Measurements from ENCODE around the gene SLC26A4. TPM values are rescaled to one million over a fixed set of nuclear protein-coding genes. Genes with fewer than 3 reads are reported as not detected.

The SLC26A4 gene
- total and polyA plus RNA-seq, 9 of the 15 experiments (the other 6 are each of a cell fraction or from before 2014, with no cell fraction given): 0.09 to 1.2 (median 0.33) TPM

- intact Hi-C loops (cut with micrococcal nuclease) (no loop called here), in situ Hi-C loops (cut with MboI) (no loop called here)
- POLR2A ChIA-PET: interaction anchor here (0.6 to 1.3 kb wide), 4 partner anchors 10 to 1286 kb away, joined by 3 read pairs; no protein-coding TSS in a partner anchor
- Histone ChIP-seq H2AFZ (ENCODE audit: low read depth, low read length) (no peak overlapping the region), H3K79me2 (ENCODE audit: control insufficient read depth, insufficient read depth, low read length) (no peaks in the 10 kb centered on the region), H3K9ac (ENCODE audit: insufficient read depth in 1 of 2, low read depth in 2 of 2, low read length in 2 of 2) (no peak overlapping the region), H3K9me1 (ENCODE audit: control insufficient read depth, insufficient read depth, low read length) (no peaks in the 10 kb centered on the region), H3K36me3 (ENCODE audit: control insufficient read depth, insufficient read depth, low read length) (no peaks in the 10 kb centered on the region), H4K20me1 (replicated peaks; ENCODE audit: control insufficient read depth, insufficient read depth, low read length) (no peaks in the 10 kb centered on the region), H3K4me1 (replicated peaks in 1 of 2; ENCODE audit: control insufficient read depth in 2 of 2, insufficient read depth in 2 of 2, low read length in 2 of 2) (no peaks in the 10 kb centered on the region), H3K4me2 (ENCODE audit: insufficient read depth, low read length) (no peak overlapping the region), H3K27me3 (ENCODE audit: control insufficient read depth in 2 of 2, insufficient read depth in 2 of 2, low read length in 2 of 2) (no peaks in the 10 kb centered on the region; a peak in 1 of 5 replicates), H3K4me3 (no peak overlapping the region), H3K27ac (ENCODE audit: extremely low read depth, low read depth, low read length) (no peak overlapping the region), H3K9me3 (replicated peaks; ENCODE audit: control insufficient read depth, insufficient read depth, low read depth, low read length) (no peaks in the 10 kb centered on the region)
- no TSS peak for BruUV-seq (replicated peaks)
- DNase-seq (ENCODE audit: extremely low read depth in 1 of 4, low spot score in 3 of 4) (no peak), ATAC-seq (no peak), FAIRE-seq (no peak)
- CTCF ChIA-PET (ENCODE audit: low intra/inter-chr PET ratio): no interaction called here
- WGBS (ENCODE audit: insufficient coverage, low coverage, missing lambda C conversion rate): 5% methylated on average over 1 of the region's 1 CpG
- TF ChIP-seq HIVEP1 (CRISPR knock-in tag; IDR thresholded peaks at IDR 0.05): no peak
Measured at GRCh38 chr7:107712025-107712424, 51.4 kb downstream of the SLC26A4 start.

GRCh38 chr7:107712896-107713295 lies 52.3 kb downstream of the SLC26A4 start:
- no peak overlapping the region for H3K4me3 ChIP-seq
- no peak overlapping the region for H3K9ac ChIP-seq (ENCODE audit: insufficient read depth in 1 of 2, low read depth in 2 of 2, low read length in 2 of 2)
- H3K79me2 ChIP-seq (ENCODE audit: control insufficient read depth, insufficient read depth, low read length): no peaks in the 10 kb centered on the region
- ChIA-PET POLR2A (interaction anchor here (0.7 kb wide), 1 partner anchor 23 kb away, joined by 3 read pairs; no protein-coding TSS in a partner anchor), CTCF (ENCODE audit: low intra/inter-chr PET ratio) (no interaction called here)
- DNase-seq (ENCODE audit: extremely low read depth in 1 of 4, low spot score in 3 of 4) (no peak), ATAC-seq (no peak), FAIRE-seq (no peak)
- H3K36me3 ChIP-seq (ENCODE audit: control insufficient read depth, insufficient read depth, low read length): no peaks in the 10 kb centered on the region
- no peaks in the 10 kb centered on the region for H3K9me3 ChIP-seq (replicated peaks; ENCODE audit: control insufficient read depth, insufficient read depth, low read depth, low read length)
- H3K4me1 ChIP-seq (replicated peaks in 1 of 2; ENCODE audit: control insufficient read depth in 2 of 2, insufficient read depth in 2 of 2, low read length in 2 of 2): no peaks in the 10 kb centered on the region
- no peak overlapping the region for H3K27ac ChIP-seq (ENCODE audit: extremely low read depth, low read depth, low read length)
- no peaks in the 10 kb centered on the region for H3K9me1 ChIP-seq (ENCODE audit: control insufficient read depth, insufficient read depth, low read length)
- no peaks in the 10 kb centered on the region for H4K20me1 ChIP-seq (replicated peaks; ENCODE audit: control insufficient read depth, insufficient read depth, low read length)
- 3% methylated on average over 1 of the region's 1 CpG for WGBS (ENCODE audit: insufficient coverage, low coverage, missing lambda C conversion rate)
- BruUV-seq (replicated peaks): no TSS peak
- in situ Hi-C loops (cut with MboI): no loop called here
- intact Hi-C loops (cut with micrococcal nuclease): no loop called here
- H2AFZ ChIP-seq (ENCODE audit: low read depth, low read length): no peak overlapping the region
- no peaks in the 10 kb centered on the region; a peak in 1 of 5 replicates for H3K27me3 ChIP-seq (ENCODE audit: control insufficient read depth in 2 of 2, insufficient read depth in 2 of 2, low read length in 2 of 2)
- H3K4me2 ChIP-seq (ENCODE audit: insufficient read depth, low read length): no peak overlapping the region
- TF ChIP-seq ILK (tag; IDR thresholded peaks at IDR 0.05; ENCODE audit: borderline replicate concordance, low read depth) (no peak), BRF2 (IDR thresholded peaks at IDR 0.05; ENCODE audit: borderline replicate concordance, insufficient read depth, insufficient read length) (no peak), ZNF592 (IDR thresholded peaks at IDR 0.05) (no peak), RFX7 (CRISPR knock-in tag; IDR thresholded peaks at IDR 0.05) (no peak), HNRNPH1 (optimal IDR thresholded peaks at IDR 0.05; ENCODE audit: low read depth, low read length) (no peak), PHF8 (IDR thresholded peaks at IDR 0.05; ENCODE audit: borderline replicate concordance, low read length) (no peak), NCOA4 (IDR thresholded peaks at IDR 0.05; ENCODE audit: partially characterized antibody) (no peak), KDM5B (IDR thresholded peaks at IDR 0.05; ENCODE audit: insufficient replicate concordance, low read depth, low read length) (no peak), NFE2 (IDR thresholded peaks at IDR 0.05; ENCODE audit: low read depth) (no peak), ZNF143 (CRISPR knock-in tag; IDR thresholded peaks at IDR 0.05) (no peak)
